MM.1S (cell line): ENCODE results near the gene DCLK1.
"Not testable (repeated sequence)": the region's sequence is repeated elsewhere in the genome, so short reads cannot be mapped to it uniquely, and the experiment has no call there.

Experiments
- EZH2 ChIP-seq: fragments of 300-600 bp; sonication (generic); optimal IDR thresholded peaks from 2 replicates; pipeline ENCODE3; 2017; ENCODE audit warnings: low read depth, mild to moderate bottlenecking, antibody characterized with exemption, low read length, mixed read lengths
- TF ChIP-seq, protein P1 (sequence below): fragments of 300-600 bp; sonication (generic); IDR thresholded peaks from 2 replicates; pipeline ENCODE4 v1.5.1; 2016; ENCODE audit warnings: antibody characterized with exemption, low read length, mixed read lengths

DNA sequence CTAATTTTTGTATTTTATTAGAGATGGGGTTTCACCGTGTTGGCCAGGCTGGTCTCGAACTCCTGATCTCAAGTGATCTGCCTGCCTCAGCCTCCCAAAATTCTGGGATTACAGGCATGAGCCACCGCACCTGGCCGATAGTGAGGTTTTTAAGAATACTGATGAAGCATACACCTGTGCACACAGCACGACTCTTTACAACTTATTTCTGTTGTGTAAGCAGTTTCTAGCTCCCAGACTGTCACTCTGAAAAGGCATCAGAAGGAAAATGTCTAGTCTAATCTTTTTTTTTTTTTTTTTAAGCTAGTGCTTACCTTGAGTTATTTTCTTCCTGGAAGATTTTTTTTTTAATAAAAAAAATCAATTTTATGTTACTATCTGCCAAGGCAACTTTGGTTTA lies 29.3 kb downstream of the DCLK1 start:
- TF ChIP-seq EZH2: not testable (repeated sequence)
- TF ChIP-seq, protein P1, sequence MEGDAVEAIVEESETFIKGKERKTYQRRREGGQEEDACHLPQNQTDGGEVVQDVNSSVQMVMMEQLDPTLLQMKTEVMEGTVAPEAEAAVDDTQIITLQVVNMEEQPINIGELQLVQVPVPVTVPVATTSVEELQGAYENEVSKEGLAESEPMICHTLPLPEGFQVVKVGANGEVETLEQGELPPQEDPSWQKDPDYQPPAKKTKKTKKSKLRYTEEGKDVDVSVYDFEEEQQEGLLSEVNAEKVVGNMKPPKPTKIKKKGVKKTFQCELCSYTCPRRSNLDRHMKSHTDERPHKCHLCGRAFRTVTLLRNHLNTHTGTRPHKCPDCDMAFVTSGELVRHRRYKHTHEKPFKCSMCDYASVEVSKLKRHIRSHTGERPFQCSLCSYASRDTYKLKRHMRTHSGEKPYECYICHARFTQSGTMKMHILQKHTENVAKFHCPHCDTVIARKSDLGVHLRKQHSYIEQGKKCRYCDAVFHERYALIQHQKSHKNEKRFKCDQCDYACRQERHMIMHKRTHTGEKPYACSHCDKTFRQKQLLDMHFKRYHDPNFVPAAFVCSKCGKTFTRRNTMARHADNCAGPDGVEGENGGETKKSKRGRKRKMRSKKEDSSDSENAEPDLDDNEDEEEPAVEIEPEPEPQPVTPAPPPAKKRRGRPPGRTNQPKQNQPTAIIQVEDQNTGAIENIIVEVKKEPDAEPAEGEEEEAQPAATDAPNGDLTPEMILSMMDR: not testable (repeated sequence)
